ENCODE results near the gene CHCHD10. TPM values are rescaled to one million over a fixed set of nuclear protein-coding genes. Genes with fewer than 3 reads are reported as not detected.
A peak's percentile ranks its signal among the peaks of the same experiment; 100 is the strongest.

CHCHD10 gene
- total and polyA plus RNA-seq, 2 of the 4 experiments (the other 2 are of a cell fraction), result 2.2 to 11.2 TPM

DNA sequence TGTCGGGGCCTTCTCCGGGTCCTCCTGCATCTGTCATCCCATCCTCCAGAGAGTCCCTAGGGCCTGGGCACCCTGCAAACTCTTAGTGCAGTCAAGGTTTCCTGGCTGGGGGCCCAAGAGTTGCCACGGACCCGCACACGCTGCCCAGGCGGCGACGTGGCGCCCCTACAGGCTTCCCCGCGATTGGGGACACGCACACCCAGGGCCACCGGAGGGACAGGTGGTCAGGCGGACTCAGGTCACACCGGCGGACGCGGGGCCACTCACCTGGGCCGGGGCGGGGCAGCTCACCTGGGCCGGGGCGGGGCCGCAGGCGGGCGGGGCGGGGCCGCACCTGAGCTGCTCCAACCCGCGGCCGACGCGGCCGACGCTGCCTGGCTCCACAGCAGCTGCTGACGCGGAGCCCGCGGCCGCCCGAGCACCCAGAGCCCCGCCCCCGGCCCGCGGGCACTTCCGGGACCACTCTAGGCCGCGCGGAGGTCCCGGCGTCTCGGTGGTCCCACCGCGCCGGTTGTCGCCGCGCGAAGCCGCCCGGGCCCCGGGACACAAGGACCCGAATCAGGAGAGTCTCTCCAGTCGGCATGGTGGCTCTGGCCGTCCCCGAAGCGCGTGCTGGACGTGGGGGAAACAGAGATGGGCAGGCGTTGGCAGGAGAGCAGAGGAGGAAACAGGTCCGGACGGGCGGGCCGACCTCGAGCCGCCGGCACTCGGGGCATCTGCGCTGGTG, 16.9 kb downstream of the CHCHD10 start, which contains the start of gene ZNF70:
Gene ZNF70, minus strand, starts transcription at position 399 of the 727 bp plus-strand sequence. CDS start 5,972 bp downstream, outside the sequence.
- dilution Hi-C loops (cut with HindIII; ENCODE audit: low sequenced_read_pairs, unreplicated experiment) (no loop called here), in situ Hi-C loops (cut with MboI; ENCODE audit: low sequenced_read_pairs) (no loop called here), intact Hi-C loops (cut with micrococcal nuclease) (no loop called here)
- H4K20me1 ChIP-seq (ENCODE audit: insufficient read depth, low read length), result no peaks in the 10 kb centered on the region
- POLR2A ChIA-PET (ENCODE audit: unreplicated experiment), result interaction anchor here (0.5 kb wide), 1 partner anchor 175 kb away, joined by 6 read pairs; no protein-coding TSS in a partner anchor
- H3K36me3 ChIP-seq (ENCODE audit: control insufficient read depth, insufficient read depth, low read length), result no peaks in the 10 kb centered on the region
- H3K9ac ChIP-seq (ENCODE audit: low read depth, low read length), result peak within 1 kb of the TSS; percentile 97
- peak within 1 kb of the TSS; percentile 95 for H2AK5ac ChIP-seq (ENCODE audit: low read depth, low read length)
- H2AFZ ChIP-seq (replicated peaks; ENCODE audit: low read length, poor library complexity), result peak within 1 kb of the TSS; percentile 100
- peaks cover 5% of the 10 kb centered on the region for H3K9me1 ChIP-seq (ENCODE audit: insufficient read depth, low read length)
- CTCF ChIA-PET, result no interaction called here
- H3K56ac ChIP-seq (ENCODE audit: extremely low read depth, insufficient read depth, low read length), result peak within 1 kb of the TSS; percentile 72
- peak within 1 kb of the TSS; percentile 98 to 99 for H4K8ac ChIP-seq (ENCODE audit: low read depth in 2 of 2, low read length in 2 of 2)
- no peaks in the 10 kb centered on the region for H3K27me3 ChIP-seq (ENCODE audit: control insufficient read depth, insufficient read depth, low read length)
- peak within 1 kb of the TSS; percentile 97 for H3K23ac ChIP-seq (ENCODE audit: low read depth, low read length)
- peak within 1 kb of the TSS; percentile 12; the same call in 1 of the 3 replicates for H2BK15ac ChIP-seq (ENCODE audit: low read depth, low read length)
- peaks cover 12 to 31% of the 10 kb centered on the region in 2 experiments for H3K79me1 ChIP-seq (ENCODE audit: low read depth in 1 of 2, low read length in 2 of 2)
- peak within 1 kb of the TSS; percentile 74 for H2AK9ac ChIP-seq (replicated peaks; ENCODE audit: low read depth, low read length, poor library complexity)
- H3K4me2 ChIP-seq (ENCODE audit: low read depth, low read length), result peak within 1 kb of the TSS; percentile 99
- H2BK120ac ChIP-seq (ENCODE audit: low read depth, low read length), result peak within 1 kb of the TSS; percentile 88
- ATAC-seq (ENCODE audit: low read depth) (peak; percentile 99), DNase-seq (peak; percentile 74)
- H3K4me3 ChIP-seq (ENCODE audit: insufficient read depth, low read depth, low read length), result peak within 1 kb of the TSS; percentile 85
- H4K91ac ChIP-seq (ENCODE audit: insufficient read depth, low read depth, low read length), result peak within 1 kb of the TSS; percentile 93
- H3K14ac ChIP-seq (replicated peaks; ENCODE audit: low read depth, low read length), result peak within 1 kb of the TSS; percentile 100
- H2BK5ac ChIP-seq (ENCODE audit: low read depth, low read length, poor library complexity, severe bottlenecking), result peak within 1 kb of the TSS; percentile 90
- H3K27ac ChIP-seq (ENCODE audit: insufficient read depth, low read length), result peak within 1 kb of the TSS; percentile 95
- no TSS peak for BruUV-seq (replicated peaks)
- peak within 1 kb of the TSS; percentile 92 for H4K5ac ChIP-seq (ENCODE audit: low read depth, low read length)
- WGBS, 2 experiments (ENCODE audit: extremely low coverage in 2 of 2, insufficient read length in 1 of 2), result 1% methylated on average over 29 of the region's 78 CpGs; no CpG with 5 or more reads in 1 of the 2 experiments
- H3K4me1 ChIP-seq (ENCODE audit: control insufficient read depth, insufficient read depth, low read length), result peaks cover 4% of the 10 kb centered on the region
- H3K18ac ChIP-seq (ENCODE audit: low read depth, low read length), result peak within 1 kb of the TSS; percentile 90
- peak within 1 kb of the TSS; percentile 100 for H3K4ac ChIP-seq (ENCODE audit: low read depth, low read length)
- H3K9me3 ChIP-seq (ENCODE audit: control insufficient read depth, insufficient read depth, low read length), result no peaks in the 10 kb centered on the region
- H2BK20ac ChIP-seq (ENCODE audit: low read depth, low read length), result no peak within 1 kb of the TSS
- TF ChIP-seq FOS (IDR thresholded peaks at IDR 0.05; ENCODE audit: low read depth, low read length), result no peak
- TF ChIP-seq, protein P1, sequence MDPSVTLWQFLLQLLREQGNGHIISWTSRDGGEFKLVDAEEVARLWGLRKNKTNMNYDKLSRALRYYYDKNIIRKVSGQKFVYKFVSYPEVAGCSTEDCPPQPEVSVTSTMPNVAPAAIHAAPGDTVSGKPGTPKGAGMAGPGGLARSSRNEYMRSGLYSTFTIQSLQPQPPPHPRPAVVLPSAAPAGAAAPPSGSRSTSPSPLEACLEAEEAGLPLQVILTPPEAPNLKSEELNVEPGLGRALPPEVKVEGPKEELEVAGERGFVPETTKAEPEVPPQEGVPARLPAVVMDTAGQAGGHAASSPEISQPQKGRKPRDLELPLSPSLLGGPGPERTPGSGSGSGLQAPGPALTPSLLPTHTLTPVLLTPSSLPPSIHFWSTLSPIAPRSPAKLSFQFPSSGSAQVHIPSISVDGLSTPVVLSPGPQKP (IDR thresholded peaks at IDR 0.05; ENCODE audit: borderline replicate concordance, low read depth, low read length), result no peak
- TF ChIP-seq SMC3 (IDR thresholded peaks at IDR 0.05; ENCODE audit: low read depth, low read length), result no peak
- TF ChIP-seq, protein P2, sequence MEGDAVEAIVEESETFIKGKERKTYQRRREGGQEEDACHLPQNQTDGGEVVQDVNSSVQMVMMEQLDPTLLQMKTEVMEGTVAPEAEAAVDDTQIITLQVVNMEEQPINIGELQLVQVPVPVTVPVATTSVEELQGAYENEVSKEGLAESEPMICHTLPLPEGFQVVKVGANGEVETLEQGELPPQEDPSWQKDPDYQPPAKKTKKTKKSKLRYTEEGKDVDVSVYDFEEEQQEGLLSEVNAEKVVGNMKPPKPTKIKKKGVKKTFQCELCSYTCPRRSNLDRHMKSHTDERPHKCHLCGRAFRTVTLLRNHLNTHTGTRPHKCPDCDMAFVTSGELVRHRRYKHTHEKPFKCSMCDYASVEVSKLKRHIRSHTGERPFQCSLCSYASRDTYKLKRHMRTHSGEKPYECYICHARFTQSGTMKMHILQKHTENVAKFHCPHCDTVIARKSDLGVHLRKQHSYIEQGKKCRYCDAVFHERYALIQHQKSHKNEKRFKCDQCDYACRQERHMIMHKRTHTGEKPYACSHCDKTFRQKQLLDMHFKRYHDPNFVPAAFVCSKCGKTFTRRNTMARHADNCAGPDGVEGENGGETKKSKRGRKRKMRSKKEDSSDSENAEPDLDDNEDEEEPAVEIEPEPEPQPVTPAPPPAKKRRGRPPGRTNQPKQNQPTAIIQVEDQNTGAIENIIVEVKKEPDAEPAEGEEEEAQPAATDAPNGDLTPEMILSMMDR (conservative IDR thresholded peaks at IDR 0.05; ENCODE audit: low read depth, low read length), result peak; percentile 9; the same call in 1 of the 2 replicates
- TF ChIP-seq CEBPB (IDR thresholded peaks at IDR 0.05; ENCODE audit: low read depth, low read length), result no peak
- no peak for TF ChIP-seq RAD21 (IDR thresholded peaks at IDR 0.05; ENCODE audit: low read length)
- no peak for TF ChIP-seq MXI1 (IDR thresholded peaks at IDR 0.05; ENCODE audit: borderline replicate concordance, low read depth, low read length)
- no peak for TF ChIP-seq RCOR1 (IDR thresholded peaks at IDR 0.05; ENCODE audit: insufficient replicate concordance, low read length)
- no peak for TF ChIP-seq BHLHE40 (IDR thresholded peaks at IDR 0.05; ENCODE audit: low read depth, low read length)
- TF ChIP-seq MAFK (IDR thresholded peaks at IDR 0.05; ENCODE audit: low read depth, low read length), result no peak
- 0 out of 2 replicates have a peak, but pooled peaks have one; percentile 74 for TF ChIP-seq POLR2A (IDR thresholded peaks at IDR 0.05; ENCODE audit: low read depth, low read length)
- peak; percentile 88; the same call in 1 of the 2 replicates for TF ChIP-seq MAZ (IDR thresholded peaks at IDR 0.05; ENCODE audit: borderline replicate concordance, low read depth, low read length)
- peak; percentile 78 for TF ChIP-seq RFX5 (IDR thresholded peaks at IDR 0.05; ENCODE audit: low read depth, low read length)
- no peak for TF ChIP-seq NFE2L2 (IDR thresholded peaks at IDR 0.05; ENCODE audit: low read depth, low read length)

Measured in IMR-90 (cell line).